DND-41 (cell line): ENCODE results near the gene FXR2.

ENCODE experiments used
- ATAC-seq: fragments of 200-7000 bp; cut with Tn5 transposase; 3 replicates; pipeline ENCODE4 v1.9.1; 2021; ENCODE audit warnings: low read depth; ENCODE audit not compliant: insufficient read depth
- DNase-seq: peaks from one replicate; pipeline ENCODE4 v3.0.0-alpha.2; 2020
- H2AFZ ChIP-seq: 2 replicates; pipeline ENCODE4 v1.6.0; 2012; ENCODE audit warnings: low read depth, low read length
- H3K27ac ChIP-seq: 2 replicates; pipeline ENCODE4 v1.5.1; 2012; ENCODE audit warnings: low read length, inconsistent platforms
- H3K27me3 ChIP-seq: fragments of 200-600 bp; sonication (generic); 2 replicates; pipeline ENCODE4 v1.6.0; 2012; ENCODE audit warnings: low read length, mild to moderate bottlenecking, inconsistent platforms; ENCODE audit not compliant: insufficient read depth, poor library complexity
- H3K36me3 ChIP-seq: 2 replicates; pipeline ENCODE4 v1.5.1; 2012; ENCODE audit warnings: low read length, inconsistent platforms; ENCODE audit not compliant: insufficient read depth
- H3K4me1 ChIP-seq: 2 replicates; pipeline ENCODE4 v1.5.1; 2012; ENCODE audit warnings: mild to moderate bottlenecking, low read length; ENCODE audit not compliant: insufficient read depth
- H3K4me2 ChIP-seq: 2 replicates; pipeline ENCODE4 v1.6.0; 2012; ENCODE audit warnings: mild to moderate bottlenecking, moderate library complexity, low read length, inconsistent platforms; ENCODE audit not compliant: insufficient read depth
- H3K4me3 ChIP-seq, 2 experiments: fragments of 200-600 bp in 1 of 2; shearing (Covaris generic) in 1 of 2; 2 replicates each; pipeline ENCODE4 v1.5.1; 2012 to 2016; ENCODE audit warnings: inconsistent platforms in 2 of 2, low read length in 2 of 2, mild to moderate bottlenecking in 2 of 2, low read depth in 1 of 2, moderate library complexity in 1 of 2
- H3K79me2 ChIP-seq: 2 replicates; pipeline ENCODE4 v1.6.0; 2012; ENCODE audit warnings: low read length, inconsistent platforms; ENCODE audit not compliant: insufficient read depth
- H3K9ac ChIP-seq: 2 replicates; pipeline ENCODE4 v1.6.0; 2012; ENCODE audit warnings: low read depth, mild to moderate bottlenecking, inconsistent platforms, low read length, moderate library complexity
- H3K9me3 ChIP-seq: 2 replicates; pipeline ENCODE4 v1.5.1; 2012; ENCODE audit warnings: low read length, moderate library complexity, mild to moderate bottlenecking, inconsistent platforms; ENCODE audit not compliant: insufficient read depth, severe bottlenecking
- H4K20me1 ChIP-seq: 2 replicates; pipeline ENCODE4 v1.6.0; 2012; ENCODE audit warnings: low read length; ENCODE audit not compliant: insufficient read depth
- EZH2 ChIP-seq: IDR thresholded peaks from 3 replicates; pipeline ENCODE4 v1.6.1; 2012; ENCODE audit warnings: borderline replicate concordance, low read depth, mild to moderate bottlenecking, moderate library complexity, low read length, inconsistent platforms; ENCODE audit not compliant: severe bottlenecking
- TF ChIP-seq, protein P1 (sequence below): IDR thresholded peaks from 2 replicates; pipeline ENCODE4 v1.5.1; 2012; ENCODE audit warnings: borderline replicate concordance, low read length, moderate library complexity, mild to moderate bottlenecking; ENCODE audit not compliant: poor library complexity, severe bottlenecking; ENCODE audit errors: extremely low read depth

Gene FXR2

GRCh38 chr17:7544911-7545310 is 69.8 kb downstream of the FXR2 start:
- DNase-seq, result no peak
- Histone ChIP-seq H3K79me2 (no peaks in the 10 kb centered on the region), H3K4me3 (no peak overlapping the region), H2AFZ (no peak overlapping the region), H3K27me3 (peaks cover 5% of the 10 kb centered on the region), H3K9ac (no peak overlapping the region), H4K20me1 (no peaks in the 10 kb centered on the region), H3K9me3 (no peaks in the 10 kb centered on the region), H3K4me1 (peaks cover 17% of the 10 kb centered on the region), H3K27ac (no peak overlapping the region), H3K36me3 (no peaks in the 10 kb centered on the region), H3K4me2 (no peak overlapping the region)
- TF ChIP-seq, protein P1, sequence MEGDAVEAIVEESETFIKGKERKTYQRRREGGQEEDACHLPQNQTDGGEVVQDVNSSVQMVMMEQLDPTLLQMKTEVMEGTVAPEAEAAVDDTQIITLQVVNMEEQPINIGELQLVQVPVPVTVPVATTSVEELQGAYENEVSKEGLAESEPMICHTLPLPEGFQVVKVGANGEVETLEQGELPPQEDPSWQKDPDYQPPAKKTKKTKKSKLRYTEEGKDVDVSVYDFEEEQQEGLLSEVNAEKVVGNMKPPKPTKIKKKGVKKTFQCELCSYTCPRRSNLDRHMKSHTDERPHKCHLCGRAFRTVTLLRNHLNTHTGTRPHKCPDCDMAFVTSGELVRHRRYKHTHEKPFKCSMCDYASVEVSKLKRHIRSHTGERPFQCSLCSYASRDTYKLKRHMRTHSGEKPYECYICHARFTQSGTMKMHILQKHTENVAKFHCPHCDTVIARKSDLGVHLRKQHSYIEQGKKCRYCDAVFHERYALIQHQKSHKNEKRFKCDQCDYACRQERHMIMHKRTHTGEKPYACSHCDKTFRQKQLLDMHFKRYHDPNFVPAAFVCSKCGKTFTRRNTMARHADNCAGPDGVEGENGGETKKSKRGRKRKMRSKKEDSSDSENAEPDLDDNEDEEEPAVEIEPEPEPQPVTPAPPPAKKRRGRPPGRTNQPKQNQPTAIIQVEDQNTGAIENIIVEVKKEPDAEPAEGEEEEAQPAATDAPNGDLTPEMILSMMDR, result no peak
- TF ChIP-seq EZH2, result no peak
- no peak for ATAC-seq
